Right ventricle myocardium superior (tissue), 1 donor: ENCODE data around the gene GRB10. TPM values are rescaled to one million over a fixed set of nuclear protein-coding genes. Genes with fewer than 3 reads are reported as not detected.

ENCODE experiments used
- ATAC-seq: fragments of 200-7000 bp; cut with Tn5 transposase; one replicate; pipeline ENCODE4 v1.9.1; 2020; ENCODE audit warnings: mild to moderate bottlenecking; ENCODE audit not compliant: poor library complexity
- DNase-seq: peaks from one replicate; pipeline ENCODE4 v3.0.0-alpha.2; 2020
- intact Hi-C: fragments of 100-400 bp; cut with DNase I; formaldehyde crosslinking; loops from one replicate; pipeline ENCODE4 v1.11.2; 2022
- total RNA-seq: library from RNA; stranded (reverse); fragmentation: NEBNext Ultra II Directional; extraction: Animal tissue kit (Norgen Biotek cat#: 25700); gene quantifications from one replicate; pipeline ENCODE4 v1.2.1, GENCODE V29; 2021
- donor health status: DM: no; HTN: yes; CAD: no; lungs with severe emphysema.

The GRB10 gene
- total RNA-seq, 1 donor from 2014 or later = 32.2 TPM

- DNase-seq (no peak), ATAC-seq (peak; percentile 49)
- intact Hi-C loops = no loop called here
These were observed 69.4 kb downstream of the GRB10 start for GRCh38 chr7:50713123-50713965.

- intact Hi-C loops = no loop called here
- ATAC-seq (peak; percentile 67), DNase-seq (no peak)
These were observed 70.2 kb downstream of the GRB10 start for GRCh38 chr7:50712252-50713122.

GRCh38 chr7:50711271-50712175 is 71.2 kb downstream of the GRB10 start:
- DNase-seq = peak; percentile 63

GRCh38 chr7:50710441-50711154 is 72.1 kb downstream of the GRB10 start:
- intact Hi-C loops = no loop called here
- DNase-seq = no peak
- ATAC-seq = no peak

More at GRCh38 chr7:50711271-50712175, 71.2 kb downstream of the GRB10 start:
- intact Hi-C loops = no loop called here
- ATAC-seq = peak; percentile 48

- intact Hi-C loops = no loop called here
- ATAC-seq (no peak), DNase-seq (no peak)
These were observed 73.5 kb downstream of the GRB10 start for GRCh38 chr7:50709151-50709550.

GRCh38 chr7:50707236-50708006 is 75.3 kb downstream of the GRB10 start:
- intact Hi-C loops = no loop called here
- no peak for ATAC-seq
- DNase-seq = no peak

- ATAC-seq (no peak), DNase-seq (no peak)
- intact Hi-C loops = no loop called here
These were observed 76.2 kb downstream of the GRB10 start for GRCh38 chr7:50706469-50706937.

- DNase-seq (no peak), ATAC-seq (no peak)
- intact Hi-C loops = no loop called here
These were observed 77.9 kb downstream of the GRB10 start for GRCh38 chr7:50704844-50705243.

- no peak for ATAC-seq
- intact Hi-C loops = no loop called here
- DNase-seq = no peak
These were observed 79.0 kb downstream of the GRB10 start for GRCh38 chr7:50703654-50704053.

GRCh38 chr7:50699143-50699542 is 83.6 kb downstream of the GRB10 start:
- no peak for ATAC-seq
- no peak for DNase-seq
- intact Hi-C loops = no loop called here

GRCh38 chr7:50697748-50698147 is 84.9 kb downstream of the GRB10 start:
- DNase-seq = no peak
- ATAC-seq = no peak
- intact Hi-C loops = no loop called here

- intact Hi-C loops = no loop called here
- no peak for ATAC-seq
- DNase-seq = no peak
These were observed 85.7 kb downstream of the GRB10 start for GRCh38 chr7:50696810-50697582.

GRCh38 chr7:50695026-50695425 is 87.7 kb downstream of the GRB10 start:
- no peak for ATAC-seq
- intact Hi-C loops = no loop called here
- no peak for DNase-seq

- intact Hi-C loops = no loop called here
- DNase-seq = no peak
- ATAC-seq = no peak
These were observed 89.1 kb downstream of the GRB10 start for GRCh38 chr7:50693455-50694130.

GRCh38 chr7:50690541-50691011 is 92.1 kb downstream of the GRB10 start:
- ATAC-seq (no peak), DNase-seq (no peak)
- intact Hi-C loops = no loop called here

GRCh38 chr7:50688226-50688590 is 94.5 kb downstream of the GRB10 start:
- no peak for ATAC-seq
- intact Hi-C loops = loop anchor here (10.0 kb wide), 1 partner anchor 483 kb away; no protein-coding TSS in a partner anchor

More at GRCh38 chr7:50688226-50688590, 94.5 kb downstream of the GRB10 start:
- no peak for DNase-seq
